Lower leg skin (tissue), 4 donors: ENCODE results near the gene HOXC10. TPM values are rescaled to one million over a fixed set of nuclear protein-coding genes. Genes with fewer than 3 reads are reported as not detected.

Source experiments
- DNase-seq, 2 donors: peaks; one replicate each; pipeline ENCODE4 v3.0.0-alpha.2; 2019; ENCODE audit warnings: low spot score in 2 of 2
- H3K4me3 ChIP-seq: fragments of 200-600 bp; sonication (generic); 2 replicates; pipeline ENCODE4 v1.5.1; 2017; ENCODE audit warnings: mild to moderate bottlenecking, low read depth; ENCODE audit not compliant: poor library complexity, severe bottlenecking
- CTCF ChIP-seq, 3 donors: fragments of 450-650 bp; IDR thresholded peaks; one replicate each; pipeline ENCODE4 v1.5.1; 2016; ENCODE audit warnings: antibody characterized with exemption in 3 of 3, mild to moderate bottlenecking in 3 of 3, moderate library complexity in 2 of 3
- POLR2A ChIP-seq, 2 donors: fragments of 450-650 bp; IDR thresholded peaks; one replicate each; pipeline ENCODE4 v1.6.1; 2016 to 2017; ENCODE audit warnings: antibody characterized with exemption in 2 of 2, mild to moderate bottlenecking in 1 of 2, moderate library complexity in 1 of 2
- WGBS, 2 donors: methylation state at CpG; one replicate each; pipeline ENCODE4 v1.1.5; 2018; 5-methylcytosine and 5-hydroxymethylcytosine counted together
- intact Hi-C: fragments of 100-400 bp; cut with DNase I; formaldehyde crosslinking; loops from one replicate; pipeline ENCODE4 v1.15.0; 2023; ENCODE audit warnings: low total_unique reads
- total RNA-seq, 4 donors: library from RNA; depleted of rRNA; stranded (reverse); fragments of >200 nt; gene quantifications; one replicate each; pipeline ENCODE4 v1.1.0, GENCODE V29; 2016

Gene HOXC10
- total RNA-seq, result 10 to 100 TPM; 14.2 to 35.9 (median 23.4) TPM

DNA sequence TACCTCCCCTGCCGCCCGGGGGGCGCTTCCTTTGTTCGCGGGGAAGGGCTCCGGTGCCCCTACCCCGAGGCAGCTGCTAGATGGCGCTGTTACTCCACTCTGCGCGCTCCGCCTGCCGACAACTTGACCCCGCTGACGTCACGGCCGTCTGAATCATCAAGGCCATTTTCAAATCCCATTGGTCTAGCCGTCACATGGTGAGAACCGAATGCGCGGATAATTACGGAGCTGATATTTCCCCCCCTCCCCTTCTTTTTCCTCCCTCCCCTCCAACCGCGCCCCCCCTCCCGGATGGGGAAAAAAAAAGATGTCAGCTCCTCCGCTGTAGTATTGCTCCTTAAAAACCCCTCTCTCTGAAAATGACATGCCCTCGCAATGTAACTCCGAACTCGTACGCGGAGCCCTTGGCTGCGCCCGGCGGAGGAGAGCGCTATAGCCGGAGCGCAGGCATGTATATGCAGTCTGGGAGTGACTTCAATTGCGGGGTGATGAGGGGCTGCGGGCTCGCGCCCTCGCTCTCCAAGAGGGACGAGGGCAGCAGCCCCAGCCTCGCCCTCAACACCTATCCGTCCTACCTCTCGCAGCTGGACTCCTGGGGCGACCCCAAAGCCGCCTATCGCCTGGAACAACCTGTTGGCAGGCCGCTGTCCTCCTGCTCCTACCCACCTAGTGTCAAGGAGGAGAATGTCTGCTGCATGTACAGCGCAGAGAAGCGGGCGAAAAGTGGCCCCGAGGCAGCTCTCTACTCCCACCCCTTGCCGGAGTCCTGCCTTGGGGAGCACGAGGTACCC, at the start of gene HOXC10:
Gene HOXC10 (plus strand): TSS at position 246 of the 791 bp plus-strand sequence. CDS start 114 bp downstream, at position 360.
- H3K4me3 ChIP-seq, result peak within 1 kb of the TSS; percentile 41
- WGBS, 2 donors, result 1 to 2% methylated on average over 42 to 55 of the region's 55 CpGs
- peak in 1 of 3 donors; percentile 53 for TF ChIP-seq CTCF (IDR thresholded peaks at IDR 0.05)
- TF ChIP-seq POLR2A (IDR thresholded peaks at IDR 0.05), result no peak
- DNase-seq, result peak; percentile 97 to 99
- intact Hi-C loops, result no loop called here

GRCh38 chr12:53935383-53936341, 49.3 kb upstream of the HOXC10 start:
- H3K4me3 ChIP-seq, result no peak overlapping the region
- DNase-seq, result no peak
- 54 to 56% methylated on average over 49 of the region's 49 CpGs for WGBS, 2 donors
- TF ChIP-seq POLR2A (IDR thresholded peaks at IDR 0.05) (no peak), CTCF (IDR thresholded peaks at IDR 0.05) (no peak)
- intact Hi-C loops, result no loop called here

DNA sequence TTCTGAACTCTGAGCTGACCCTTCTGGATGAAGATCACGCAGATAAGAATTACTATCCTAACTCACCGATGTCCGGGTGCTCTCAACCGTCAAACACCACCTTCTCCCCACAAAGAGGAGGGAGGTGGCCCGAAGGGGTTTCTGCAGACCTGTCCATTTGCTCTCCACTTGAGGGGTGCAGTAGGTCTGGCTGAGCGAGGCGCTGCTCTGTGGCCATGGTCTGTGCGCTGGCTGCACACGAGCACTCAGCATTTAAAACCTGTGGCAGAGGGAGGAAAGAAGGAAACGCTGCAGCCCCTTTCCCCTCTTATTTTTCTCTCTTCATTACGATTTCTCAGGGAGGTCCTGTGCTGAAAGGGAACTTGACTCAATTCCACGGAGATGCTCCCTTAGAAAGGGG, 47.8 kb upstream of the HOXC10 start:
- 56 to 58% methylated on average over 12 of the region's 12 CpGs for WGBS, 2 donors
- intact Hi-C loops, result no loop called here
- no peak for DNase-seq
- TF ChIP-seq POLR2A (IDR thresholded peaks at IDR 0.05) (no peak), CTCF (IDR thresholded peaks at IDR 0.05) (no peak)
- no peak overlapping the region for H3K4me3 ChIP-seq

GRCh38 chr12:53937596-53938325, 47.2 kb upstream of the HOXC10 start:
- 25 to 29% methylated on average over 23 of the region's 23 CpGs for WGBS, 2 donors
- no peak for DNase-seq
- no peak overlapping the region for H3K4me3 ChIP-seq
- intact Hi-C loops, result no loop called here
- TF ChIP-seq POLR2A (IDR thresholded peaks at IDR 0.05), result no peak
- no peak for TF ChIP-seq CTCF (IDR thresholded peaks at IDR 0.05)

DNA sequence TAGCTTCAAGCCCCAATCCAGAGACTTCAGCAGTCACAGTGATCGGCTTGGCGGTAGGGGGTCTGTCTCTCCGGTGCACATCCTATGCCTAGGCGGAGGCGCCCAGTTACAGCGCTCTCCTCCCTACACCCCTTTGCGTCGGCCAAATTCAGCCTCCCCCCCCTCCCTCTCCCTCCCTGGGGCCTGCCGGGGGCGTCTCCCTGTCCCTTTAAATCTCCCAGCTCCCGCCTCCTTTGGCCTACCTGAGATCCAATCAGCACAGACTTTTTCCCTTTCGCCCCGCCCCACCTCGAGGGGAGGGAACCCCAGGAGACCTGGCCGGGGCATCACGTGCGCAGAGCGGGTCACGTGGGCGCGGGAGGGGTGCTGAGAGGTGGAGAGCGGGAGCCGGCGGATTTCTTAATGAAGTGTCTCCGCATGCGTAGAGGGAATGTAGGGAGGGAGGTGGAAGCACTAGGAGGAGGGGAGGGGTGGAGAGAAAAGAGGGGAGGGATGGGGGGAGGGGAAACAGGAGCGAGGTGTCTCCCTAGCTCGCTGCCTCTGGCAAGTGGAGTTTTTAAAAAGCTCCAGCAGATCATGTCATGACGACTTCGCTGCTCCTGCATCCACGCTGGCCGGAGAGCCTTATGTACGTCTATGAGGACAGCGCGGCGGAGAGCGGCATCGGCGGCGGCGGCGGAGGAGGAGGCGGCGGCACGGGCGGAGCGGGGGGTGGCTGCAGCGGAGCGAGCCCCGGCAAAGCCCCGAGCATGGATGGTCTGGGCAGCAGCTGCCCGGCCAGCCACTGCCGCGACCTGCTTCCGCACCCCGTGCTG, 46.4 kb upstream of the HOXC10 start, which contains the start of gene HOXC13:
Gene HOXC13 (plus strand): TSS at position 506 of the 815 bp plus-strand sequence. CDS start 76 bp downstream, at position 582.
- peak; percentile 94 to 97 for DNase-seq
- intact Hi-C loops, result no loop called here
- no peak for TF ChIP-seq CTCF (IDR thresholded peaks at IDR 0.05)
- TF ChIP-seq POLR2A (IDR thresholded peaks at IDR 0.05), result no peak
- H3K4me3 ChIP-seq, result peak within 1 kb of the TSS; percentile 35
- WGBS, 2 donors, result 2 to 4% methylated on average over 47 to 54 of the region's 56 CpGs
